ENCODE data around the gene MRTFB.

Gene MRTFB

GRCh38 chr16:14062261-14062660 lies 8.9 kb upstream of the MRTFB start:
- no peak for DNase-seq (ENCODE audit: low spot score)

- no peak for DNase-seq (ENCODE audit: low spot score)
These were observed 7.2 kb upstream of the MRTFB start for GRCh38 chr16:14063618-14064581.

- no peak for DNase-seq (ENCODE audit: low spot score)
These were observed 1.3 kb upstream of the MRTFB start for GRCh38 chr16:14069818-14070217.

GRCh38 chr16:14070555-14070876 lies 603 bp upstream of the MRTFB start:
- DNase-seq (ENCODE audit: low spot score) = no peak

- DNase-seq (ENCODE audit: low spot score) = no peak
These were observed 605 bp downstream of the MRTFB start for GRCh38 chr16:14071576-14072271.

- no peak for DNase-seq (ENCODE audit: low spot score)
These were observed 1.2 kb downstream of the MRTFB start for GRCh38 chr16:14072360-14072759.

GRCh38 chr16:14074544-14074943 lies 3.4 kb downstream of the MRTFB start:
- DNase-seq (ENCODE audit: low spot score) = no peak

GRCh38 chr16:14077918-14078317 lies 6.8 kb downstream of the MRTFB start:
- no peak for DNase-seq (ENCODE audit: low spot score)

GRCh38 chr16:14086477-14086876 lies 15.4 kb downstream of the MRTFB start:
- no peak for DNase-seq (ENCODE audit: low spot score)

GRCh38 chr16:14087181-14087580 lies 16.1 kb downstream of the MRTFB start:
- no peak for DNase-seq (ENCODE audit: low spot score)

- DNase-seq (ENCODE audit: low spot score) = peak; percentile 53
These were observed 16.6 kb downstream of the MRTFB start for GRCh38 chr16:14087590-14088154.

- DNase-seq (ENCODE audit: low spot score) = peak; percentile 20
These were observed 17.1 kb downstream of the MRTFB start for GRCh38 chr16:14088155-14088753.

- no peak for DNase-seq (ENCODE audit: low spot score)
These were observed 18.2 kb downstream of the MRTFB start for GRCh38 chr16:14089283-14089823.

- no peak for DNase-seq (ENCODE audit: low spot score)
These were observed 21.4 kb downstream of the MRTFB start for GRCh38 chr16:14092561-14092960.

GRCh38 chr16:14095883-14096551 lies 24.9 kb downstream of the MRTFB start:
- DNase-seq (ENCODE audit: low spot score) = no peak

- no peak for DNase-seq (ENCODE audit: low spot score)
These were observed 26.3 kb downstream of the MRTFB start for GRCh38 chr16:14097182-14097959.

GRCh38 chr16:14098081-14098480 lies 27.0 kb downstream of the MRTFB start:
- DNase-seq (ENCODE audit: low spot score) = no peak

- no peak for DNase-seq (ENCODE audit: low spot score)
These were observed 29.7 kb downstream of the MRTFB start for GRCh38 chr16:14100825-14101224.

GRCh38 chr16:14101415-14101814 lies 30.3 kb downstream of the MRTFB start:
- DNase-seq (ENCODE audit: low spot score) = no peak

- DNase-seq (ENCODE audit: low spot score) = no peak
These were observed 32.0 kb downstream of the MRTFB start for GRCh38 chr16:14102925-14103720.

Measured in putamen (tissue), 1 donor.